Retinal pigment epithelial cell (primary cell): ENCODE data around the gene KRT74.

ENCODE experiments used
- DNase-seq: peaks from one replicate; pipeline ENCODE4 v3.0.0-alpha.2; 2010; ENCODE audit warnings: low read depth
- H3K4me3 ChIP-seq: 2 replicates; pipeline ENCODE4 v1.5.1; 2011; ENCODE audit warnings: mild to moderate bottlenecking, low read length, control low read depth, moderate library complexity
- CTCF ChIP-seq: conservative IDR thresholded peaks from 2 replicates; pipeline ENCODE4 v1.5.1; 2011; ENCODE audit warnings: low read depth, low read length, control low read depth, inconsistent platforms

KRT74 gene

GRCh38 chr12:52608161-52608560, 34.5 kb upstream of the KRT74 start:
- H3K4me3 ChIP-seq: no peak overlapping the region
- no peak for DNase-seq
- no peak for TF ChIP-seq CTCF

- no peak overlapping the region for H3K4me3 ChIP-seq
- no peak for DNase-seq
- TF ChIP-seq CTCF: no peak
Measured at GRCh38 chr12:52607314-52607713, 33.7 kb upstream of the KRT74 start.

GRCh38 chr12:52606581-52607218, 33.1 kb upstream of the KRT74 start:
- no peak for DNase-seq
- H3K4me3 ChIP-seq: no peak overlapping the region
- no peak for TF ChIP-seq CTCF

- DNase-seq: no peak
- H3K4me3 ChIP-seq: no peak overlapping the region
- TF ChIP-seq CTCF: no peak
Measured at GRCh38 chr12:52606096-52606495, 32.5 kb upstream of the KRT74 start.

GRCh38 chr12:52605542-52605941, 31.9 kb upstream of the KRT74 start:
- no peak for DNase-seq
- no peak for TF ChIP-seq CTCF
- H3K4me3 ChIP-seq: no peak overlapping the region

GRCh38 chr12:52604859-52605258, 31.2 kb upstream of the KRT74 start:
- no peak for DNase-seq
- TF ChIP-seq CTCF: no peak
- no peak overlapping the region for H3K4me3 ChIP-seq

- no peak for DNase-seq
- no peak for TF ChIP-seq CTCF
- no peak overlapping the region for H3K4me3 ChIP-seq
Measured at GRCh38 chr12:52603314-52603713, 29.7 kb upstream of the KRT74 start.
